HFFc6 (cell line): ENCODE results near the gene WDR45B. TPM values are rescaled to one million over a fixed set of nuclear protein-coding genes. Genes with fewer than 3 reads are reported as not detected.
"Not testable (repeated sequence)": the region's sequence is repeated elsewhere in the genome, so short reads cannot be mapped to it uniquely, and the experiment has no call there.

Source experiments
- DNase-seq: peaks from one replicate; pipeline ENCODE4 v3.0.0-alpha.2; 2018
- H3K27ac Mint-ChIP-seq: 2 replicates; pipeline ENCODE4 v1.8.0; 2020; ENCODE audit warnings: mild to moderate bottlenecking, mixed read lengths
- H3K27me3 Mint-ChIP-seq: 2 replicates; pipeline ENCODE4 v1.8.0; 2021; ENCODE audit warnings: mild to moderate bottlenecking, moderate library complexity, mixed read lengths; ENCODE audit not compliant: insufficient read depth
- H3K36me3 Mint-ChIP-seq: 2 replicates; pipeline ENCODE4 v1.8.0; 2021; ENCODE audit warnings: low read depth, mixed read lengths
- H3K4me1 Mint-ChIP-seq: 2 replicates; pipeline ENCODE4 v1.8.0; 2020; ENCODE audit warnings: low read depth, mixed read lengths
- H3K4me3 Mint-ChIP-seq: 2 replicates; pipeline ENCODE4 v1.8.0; 2020; ENCODE audit warnings: mild to moderate bottlenecking, moderate library complexity, mixed read lengths
- H3K9me3 Mint-ChIP-seq: 2 replicates; pipeline ENCODE4 v1.8.0; 2020; ENCODE audit warnings: mild to moderate bottlenecking, mixed read lengths
- CTCF ChIP-seq: fragments of 200-600 bp; sonication (generic); IDR thresholded peaks from 2 replicates; pipeline ENCODE4 v1.5.0; 2021; ENCODE audit warnings: antibody characterized with exemption, mild to moderate bottlenecking
- total RNA-seq, 6 experiments: library from RNA; stranded (reverse); fragmentation: NEBNext Ultra II Directional; extraction: Animal tissue kit (Norgen Biotek cat#: 25700); gene quantifications; 2 replicates in 1 of 6; 3 replicates in 5 of 6; pipeline ENCODE4 v1.2.3, GENCODE V29; 2021

The WDR45B gene
- total RNA-seq, 6 experiments from 2014 or later: 60.6 to 73.5 (median 66.3) TPM

GRCh38 chr17:82588266-82589175 lies 59.7 kb downstream of the WDR45B start:
- no peak for DNase-seq

GRCh38 chr17:82587234-82588086 lies 60.8 kb downstream of the WDR45B start:
- peaks cover 3% of the 10 kb centered on the region for H3K27me3 Mint-ChIP-seq
- DNase-seq: no peak
- peaks cover 30% of the 10 kb centered on the region for H3K36me3 Mint-ChIP-seq
- peaks cover 3% of the 10 kb centered on the region for H3K4me1 Mint-ChIP-seq
- H3K4me3 Mint-ChIP-seq: no peak overlapping the region
- no peak overlapping the region for H3K27ac Mint-ChIP-seq
- H3K9me3 Mint-ChIP-seq: no peaks in the 10 kb centered on the region
- TF ChIP-seq CTCF: no peak

More at GRCh38 chr17:82588266-82589175, 59.7 kb downstream of the WDR45B start:
- peaks cover 3% of the 10 kb centered on the region for H3K27me3 Mint-ChIP-seq
- no peak overlapping the region for H3K27ac Mint-ChIP-seq
- H3K9me3 Mint-ChIP-seq: no peaks in the 10 kb centered on the region
- peaks cover 10% of the 10 kb centered on the region for H3K4me1 Mint-ChIP-seq
- peaks cover 24% of the 10 kb centered on the region for H3K36me3 Mint-ChIP-seq
- no peak overlapping the region for H3K4me3 Mint-ChIP-seq
- TF ChIP-seq CTCF: no peak

GRCh38 chr17:82586576-82587233 lies 61.5 kb downstream of the WDR45B start:
- no peak for DNase-seq
- no peak for TF ChIP-seq CTCF
- no peaks in the 10 kb centered on the region for H3K4me1 Mint-ChIP-seq
- H3K27me3 Mint-ChIP-seq: peaks cover 3% of the 10 kb centered on the region
- H3K4me3 Mint-ChIP-seq: no peak overlapping the region
- H3K27ac Mint-ChIP-seq: no peak overlapping the region
- H3K36me3 Mint-ChIP-seq: peaks cover 35% of the 10 kb centered on the region
- H3K9me3 Mint-ChIP-seq: no peaks in the 10 kb centered on the region

- not testable (repeated sequence) for H3K4me3 Mint-ChIP-seq, DNase-seq, H3K27me3 Mint-ChIP-seq, H3K9me3 Mint-ChIP-seq, H3K4me1 Mint-ChIP-seq, H3K27ac Mint-ChIP-seq
- peaks cover 35% of the 10 kb centered on the region for H3K36me3 Mint-ChIP-seq
Measured at GRCh38 chr17:82585935-82586575, 62.2 kb downstream of the WDR45B start.

GRCh38 chr17:82583720-82584234 lies 64.5 kb downstream of the WDR45B start:
- DNase-seq: no peak
- peaks cover 3% of the 10 kb centered on the region for H3K27me3 Mint-ChIP-seq
- H3K9me3 Mint-ChIP-seq: no peaks in the 10 kb centered on the region
- H3K4me1 Mint-ChIP-seq: no peaks in the 10 kb centered on the region
- H3K4me3 Mint-ChIP-seq: no peak overlapping the region
- no peak overlapping the region for H3K27ac Mint-ChIP-seq
- no peak for TF ChIP-seq CTCF
- peaks cover 38% of the 10 kb centered on the region for H3K36me3 Mint-ChIP-seq
